ENCODE data around the gene SHH. TPM values are rescaled to one million over a fixed set of nuclear protein-coding genes. Genes with fewer than 3 reads are reported as not detected.

SHH gene
- total and polyA plus RNA-seq, 2 donors (not counting 3 experiments of a cell fraction or from before 2014, with no cell fraction given) = not detected

DNA sequence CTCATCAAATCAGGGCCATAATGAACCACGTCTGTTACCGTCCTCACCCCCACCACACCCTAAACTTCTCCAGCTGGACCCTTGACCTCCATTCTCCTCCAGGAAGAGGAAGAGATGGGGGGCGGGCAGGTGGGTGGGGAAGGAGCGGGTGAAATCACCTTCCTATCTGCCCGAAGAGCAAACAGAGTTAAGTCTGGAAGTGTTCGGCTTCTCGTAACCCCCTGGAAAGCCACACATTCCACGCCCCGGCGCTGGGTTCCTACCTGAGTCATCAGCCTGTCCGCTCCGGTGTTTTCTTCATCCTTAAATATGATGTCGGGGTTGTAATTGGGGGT lies 736 bp downstream of the SHH start:
- Histone ChIP-seq H3K9ac (replicated peaks; ENCODE audit: extremely low read depth, insufficient read depth, low read length) (no peak overlapping the region), H3K9me3 (replicated peaks; ENCODE audit: control insufficient read depth, insufficient read depth, low read length) (no peaks in the 10 kb centered on the region), H3K4me3 (replicated peaks in 1 of 3; ENCODE audit: insufficient read depth in 1 of 3, low read depth in 1 of 3, low read length in 3 of 3) (no peak overlapping the region), H3K27me3 (ENCODE audit: control insufficient read depth in 2 of 2, insufficient read depth in 2 of 2, low read length in 2 of 2) (peaks cover 40 to 74% of the 10 kb centered on the region in 2 experiments), H3K4me1 (ENCODE audit: control insufficient read depth, extremely low read depth, insufficient read depth, low read length) (peaks cover 21% of the 10 kb centered on the region), H3K36me3 (ENCODE audit: control insufficient read depth in 2 of 2, extremely low read depth in 1 of 2, insufficient read depth in 2 of 2, low read length in 2 of 2) (no peaks in the 10 kb centered on the region), H3K27ac (ENCODE audit: insufficient read depth, low read depth, low read length) (no peak overlapping the region), H3K9me1 (replicated peaks; ENCODE audit: control insufficient read depth, extremely low read depth, insufficient read depth, low read length) (no peaks in the 10 kb centered on the region), H3K4me2 (ENCODE audit: insufficient read depth, low read length) (no peak overlapping the region), H2AFZ (ENCODE audit: low read depth, low read length) (no peak overlapping the region), H3K79me2 (ENCODE audit: control insufficient read depth, insufficient read depth, low read length) (no peaks in the 10 kb centered on the region), H4K20me1 (replicated peaks; ENCODE audit: control insufficient read depth, extremely low read depth, insufficient read depth, low read length) (no peaks in the 10 kb centered on the region)
- dilution Hi-C loops (cut with MboI; ENCODE audit: extremely low pct_ligation_motif_present, low sequenced_read_pairs) = no loop called here
- no peak for FAIRE-seq
- no peak for TF ChIP-seq FOS (IDR thresholded peaks at IDR 0.05; ENCODE audit: borderline replicate concordance, insufficient read depth, low read length)
- TF ChIP-seq JUN (IDR thresholded peaks at IDR 0.05; ENCODE audit: borderline replicate concordance, insufficient read depth, insufficient read length, low read depth) = no peak
- TF ChIP-seq POLR2A (IDR thresholded peaks at IDR 0.05; ENCODE audit: low read depth, low read length) = no peak
- TF ChIP-seq GATA2 (IDR thresholded peaks at IDR 0.05; ENCODE audit: insufficient read depth, insufficient read length, low read depth, low read length) = no peak
- TF ChIP-seq, protein P1, sequence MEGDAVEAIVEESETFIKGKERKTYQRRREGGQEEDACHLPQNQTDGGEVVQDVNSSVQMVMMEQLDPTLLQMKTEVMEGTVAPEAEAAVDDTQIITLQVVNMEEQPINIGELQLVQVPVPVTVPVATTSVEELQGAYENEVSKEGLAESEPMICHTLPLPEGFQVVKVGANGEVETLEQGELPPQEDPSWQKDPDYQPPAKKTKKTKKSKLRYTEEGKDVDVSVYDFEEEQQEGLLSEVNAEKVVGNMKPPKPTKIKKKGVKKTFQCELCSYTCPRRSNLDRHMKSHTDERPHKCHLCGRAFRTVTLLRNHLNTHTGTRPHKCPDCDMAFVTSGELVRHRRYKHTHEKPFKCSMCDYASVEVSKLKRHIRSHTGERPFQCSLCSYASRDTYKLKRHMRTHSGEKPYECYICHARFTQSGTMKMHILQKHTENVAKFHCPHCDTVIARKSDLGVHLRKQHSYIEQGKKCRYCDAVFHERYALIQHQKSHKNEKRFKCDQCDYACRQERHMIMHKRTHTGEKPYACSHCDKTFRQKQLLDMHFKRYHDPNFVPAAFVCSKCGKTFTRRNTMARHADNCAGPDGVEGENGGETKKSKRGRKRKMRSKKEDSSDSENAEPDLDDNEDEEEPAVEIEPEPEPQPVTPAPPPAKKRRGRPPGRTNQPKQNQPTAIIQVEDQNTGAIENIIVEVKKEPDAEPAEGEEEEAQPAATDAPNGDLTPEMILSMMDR (IDR thresholded peaks at IDR 0.05; ENCODE audit: extremely low read depth in 1 of 2, insufficient read depth in 1 of 2, low read depth in 1 of 2, low read length in 2 of 2) = no peak
- no peak for TF ChIP-seq MYC (IDR thresholded peaks at IDR 0.05; ENCODE audit: low read depth, low read length)
- no peak for TF ChIP-seq POLR2AphosphoS5 (IDR thresholded peaks at IDR 0.05; ENCODE audit: insufficient read depth, low read depth, low read length)
- TF ChIP-seq, protein P2, sequence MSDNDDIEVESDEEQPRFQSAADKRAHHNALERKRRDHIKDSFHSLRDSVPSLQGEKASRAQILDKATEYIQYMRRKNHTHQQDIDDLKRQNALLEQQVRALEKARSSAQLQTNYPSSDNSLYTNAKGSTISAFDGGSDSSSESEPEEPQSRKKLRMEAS (IDR thresholded peaks at IDR 0.05; ENCODE audit: insufficient read depth, insufficient read length) = no peak
- no peak for TF ChIP-seq EZH2 (IDR thresholded peaks at IDR 0.05; ENCODE audit: borderline replicate concordance, low read depth, low read length, severe bottlenecking)
- POLR2A ChIA-PET = no interaction called here
- intact Hi-C loops (cut with micrococcal nuclease) = no loop called here
- no TSS peak for BruUV-seq (replicated peaks)
- CTCF ChIA-PET = interaction anchor here (1.4 to 3.3 kb wide), 2 partner anchors 952 to 1005 kb away, joined by 4 to 13 read pairs; no protein-coding TSS in a partner anchor
- DNase-seq (ENCODE audit: low read depth, low spot score) = no peak
